Measurements from ENCODE around the gene EPC1. TPM values are rescaled to one million over a fixed set of nuclear protein-coding genes. Genes with fewer than 3 reads are reported as not detected.

Gene EPC1
- total RNA-seq, 1 donor from 2014 or later = 8.8 TPM

- DNase-seq (ENCODE audit: low read depth) = no peak
- no peak overlapping the region for H3K4me3 ChIP-seq (ENCODE audit: low read depth, low read length)
- TF ChIP-seq CTCF (conservative IDR thresholded peaks at IDR 0.05; ENCODE audit: low read depth, low read length) = no peak
These were observed 20.8 kb downstream of the EPC1 start for GRCh38 chr10:32326119-32326518.

GRCh38 chr10:32323051-32323450 lies 23.9 kb downstream of the EPC1 start:
- no peak for DNase-seq (ENCODE audit: low read depth)
- no peak for TF ChIP-seq CTCF (conservative IDR thresholded peaks at IDR 0.05; ENCODE audit: low read depth, low read length)
- no peak overlapping the region for H3K4me3 ChIP-seq (ENCODE audit: low read depth, low read length)

- no peak for TF ChIP-seq CTCF (conservative IDR thresholded peaks at IDR 0.05; ENCODE audit: low read depth, low read length)
- no peak overlapping the region for H3K4me3 ChIP-seq (ENCODE audit: low read depth, low read length)
- no peak for DNase-seq (ENCODE audit: low read depth)
These were observed 25.8 kb downstream of the EPC1 start for GRCh38 chr10:32321016-32321631.

GRCh38 chr10:32318476-32318896 lies 28.5 kb downstream of the EPC1 start:
- no peak for DNase-seq (ENCODE audit: low read depth)
- TF ChIP-seq CTCF (conservative IDR thresholded peaks at IDR 0.05; ENCODE audit: low read depth, low read length) = no peak
- no peak overlapping the region for H3K4me3 ChIP-seq (ENCODE audit: low read depth, low read length)

GRCh38 chr10:32317795-32318357 lies 29.1 kb downstream of the EPC1 start:
- DNase-seq (ENCODE audit: low read depth) = no peak
- TF ChIP-seq CTCF (conservative IDR thresholded peaks at IDR 0.05; ENCODE audit: low read depth, low read length) = no peak
- H3K4me3 ChIP-seq (ENCODE audit: low read depth, low read length) = no peak overlapping the region

GRCh38 chr10:32315424-32315823 lies 31.5 kb downstream of the EPC1 start:
- H3K4me3 ChIP-seq (ENCODE audit: low read depth, low read length) = no peak overlapping the region
- no peak for DNase-seq (ENCODE audit: low read depth)
- TF ChIP-seq CTCF (conservative IDR thresholded peaks at IDR 0.05; ENCODE audit: low read depth, low read length) = no peak

- no peak for DNase-seq (ENCODE audit: low read depth)
- no peak overlapping the region for H3K4me3 ChIP-seq (ENCODE audit: low read depth, low read length)
- no peak for TF ChIP-seq CTCF (conservative IDR thresholded peaks at IDR 0.05; ENCODE audit: low read depth, low read length)
These were observed 32.4 kb downstream of the EPC1 start for GRCh38 chr10:32314588-32314987.

Measured in epithelial cell of proximal tubule (primary cell).